Type B pancreatic cell (in vitro differentiated cells): ENCODE measurements around the gene TPM4. TPM values are rescaled to one million over a fixed set of nuclear protein-coding genes. Genes with fewer than 3 reads are reported as not detected.

Experiments used
- DNase-seq: peaks from one replicate; pipeline ENCODE4 v3.0.0; 2021; ENCODE audit warnings: mixed read lengths; ENCODE audit not compliant: unreplicated experiment; ENCODE audit errors: extremely low spot score
- H3K27ac Mint-ChIP-seq: 2 replicates; pipeline ENCODE4 v1.8.0; 2021; ENCODE audit warnings: mild to moderate bottlenecking, mixed read lengths
- H3K27me3 Mint-ChIP-seq: 2 replicates; pipeline ENCODE4 v1.8.0; 2021; ENCODE audit warnings: mixed read lengths
- H3K36me3 Mint-ChIP-seq: 2 replicates; pipeline ENCODE4 v1.8.0; 2021; ENCODE audit warnings: mixed read lengths
- H3K4me1 Mint-ChIP-seq: one replicate; pipeline ENCODE4 v1.8.0; 2021; ENCODE audit warnings: mixed read lengths; ENCODE audit not compliant: unreplicated experiment
- H3K4me3 Mint-ChIP-seq: 2 replicates; pipeline ENCODE4 v1.8.0; 2021; ENCODE audit warnings: mild to moderate bottlenecking, mixed read lengths
- H3K9me3 Mint-ChIP-seq: 2 replicates; pipeline ENCODE4 v1.8.0; 2021; ENCODE audit warnings: mixed read lengths
- total RNA-seq: library from RNA; stranded (reverse); gene quantifications from 2 replicates; pipeline ENCODE4 v1.2.1, GENCODE V29; 2021; ENCODE audit warnings: low replicate concordance
- TF ChIP-seq, protein P1 (sequence below): fragments of 200-600 bp; sonication (generic); conservative IDR thresholded peaks from 2 replicates; pipeline ENCODE4 v1.5.0; 2021; ENCODE audit warnings: antibody characterized with exemption, mild to moderate bottlenecking

TPM4 gene
- total RNA-seq, 1 donor from 2014 or later: 425 TPM

DNA sequence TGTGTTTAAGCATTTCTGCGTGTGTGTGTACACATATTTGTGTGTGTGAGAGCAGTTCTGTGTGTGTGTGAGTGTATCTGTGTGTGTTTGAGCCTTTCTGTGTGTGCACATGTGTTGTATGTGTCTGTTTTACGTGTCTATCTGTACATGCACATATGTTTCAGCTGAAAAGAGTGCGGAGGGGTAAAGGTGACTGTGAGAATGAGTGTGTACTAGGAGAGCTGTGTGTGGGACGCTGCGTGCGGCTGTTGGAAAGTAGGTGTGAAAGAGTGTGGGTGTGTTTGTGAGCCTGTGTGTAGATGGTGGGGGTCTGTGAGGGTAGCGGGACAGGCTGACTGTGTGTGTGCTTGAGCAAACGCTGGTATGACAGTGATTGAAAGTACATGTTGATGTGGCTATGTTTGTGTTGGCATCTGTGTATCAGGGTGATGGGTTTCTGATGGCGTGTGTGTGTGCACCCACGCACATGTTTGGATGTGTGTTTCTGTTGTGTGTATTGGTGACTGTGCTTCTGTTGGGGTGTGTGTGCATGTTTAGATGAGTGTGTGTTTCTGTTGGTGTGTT, 7.5 kb upstream of the TPM4 start:
- Mint-ChIP-seq H3K4me3 (no peak overlapping the region), H3K4me1 (peaks cover 21% of the 10 kb centered on the region), H3K27me3 (no peaks in the 10 kb centered on the region), H3K27ac (no peak overlapping the region), H3K9me3 (no peaks in the 10 kb centered on the region), H3K36me3 (no peaks in the 10 kb centered on the region)
- no peak for DNase-seq
- TF ChIP-seq, protein P1, sequence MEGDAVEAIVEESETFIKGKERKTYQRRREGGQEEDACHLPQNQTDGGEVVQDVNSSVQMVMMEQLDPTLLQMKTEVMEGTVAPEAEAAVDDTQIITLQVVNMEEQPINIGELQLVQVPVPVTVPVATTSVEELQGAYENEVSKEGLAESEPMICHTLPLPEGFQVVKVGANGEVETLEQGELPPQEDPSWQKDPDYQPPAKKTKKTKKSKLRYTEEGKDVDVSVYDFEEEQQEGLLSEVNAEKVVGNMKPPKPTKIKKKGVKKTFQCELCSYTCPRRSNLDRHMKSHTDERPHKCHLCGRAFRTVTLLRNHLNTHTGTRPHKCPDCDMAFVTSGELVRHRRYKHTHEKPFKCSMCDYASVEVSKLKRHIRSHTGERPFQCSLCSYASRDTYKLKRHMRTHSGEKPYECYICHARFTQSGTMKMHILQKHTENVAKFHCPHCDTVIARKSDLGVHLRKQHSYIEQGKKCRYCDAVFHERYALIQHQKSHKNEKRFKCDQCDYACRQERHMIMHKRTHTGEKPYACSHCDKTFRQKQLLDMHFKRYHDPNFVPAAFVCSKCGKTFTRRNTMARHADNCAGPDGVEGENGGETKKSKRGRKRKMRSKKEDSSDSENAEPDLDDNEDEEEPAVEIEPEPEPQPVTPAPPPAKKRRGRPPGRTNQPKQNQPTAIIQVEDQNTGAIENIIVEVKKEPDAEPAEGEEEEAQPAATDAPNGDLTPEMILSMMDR: no peak

DNA sequence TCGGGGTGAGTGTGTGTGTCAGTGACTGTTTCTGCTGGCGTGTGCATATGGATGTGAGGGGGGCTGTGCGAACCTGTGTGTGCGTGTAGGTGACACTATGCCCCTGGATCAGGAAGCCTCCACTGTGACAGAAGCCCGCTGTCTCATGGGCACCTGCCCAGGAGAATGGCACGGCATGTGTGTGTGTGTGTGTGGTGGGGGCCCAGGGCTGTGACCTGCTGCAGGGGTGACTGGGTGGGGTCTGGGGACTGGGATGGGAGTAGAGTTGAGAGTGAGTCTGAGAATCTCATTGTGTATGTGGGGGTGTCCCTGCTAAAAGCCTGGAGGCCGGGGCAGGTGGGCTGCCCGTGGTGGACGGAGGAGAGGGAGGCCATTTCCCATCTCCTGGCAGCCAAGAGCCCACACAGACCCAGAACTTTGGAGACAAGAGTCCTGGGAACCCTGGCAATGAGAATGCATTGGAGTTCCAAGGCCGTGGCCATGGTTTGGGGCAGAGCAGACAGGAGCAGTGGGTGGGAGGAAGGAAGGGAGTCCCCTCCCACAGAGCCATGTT, 6.4 kb upstream of the TPM4 start:
- H3K27me3 Mint-ChIP-seq: no peaks in the 10 kb centered on the region

DNA sequence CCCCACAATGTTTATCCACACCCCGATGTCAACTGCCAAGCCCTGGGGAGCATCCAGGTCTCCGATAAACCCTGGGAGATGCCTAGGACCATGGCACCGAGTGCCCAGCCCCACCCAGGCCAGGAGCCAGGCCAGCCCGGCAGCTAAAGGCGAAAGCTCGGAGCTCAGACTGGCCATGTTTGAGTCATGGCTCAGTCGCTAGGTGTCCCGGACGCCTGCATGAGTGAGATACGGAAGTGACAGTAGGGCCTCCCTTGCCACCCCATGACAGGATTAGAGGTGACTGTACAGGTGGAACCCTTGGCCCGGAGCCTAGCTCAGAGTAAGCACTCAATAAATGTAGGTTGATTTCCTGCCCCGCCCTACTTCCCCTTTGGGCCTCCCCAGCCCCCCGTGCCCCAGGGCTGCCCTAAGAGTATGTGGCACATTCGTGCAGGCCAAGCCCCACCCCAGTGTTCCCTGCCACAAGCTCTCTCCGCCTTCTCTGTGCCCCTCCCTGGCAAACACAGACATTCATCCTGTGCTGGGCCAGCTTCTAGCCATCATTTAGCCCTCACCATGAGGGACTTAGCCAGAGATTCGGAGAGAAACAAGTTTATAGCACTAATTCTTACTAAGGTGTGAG, 5.8 kb upstream of the TPM4 start:
- TF ChIP-seq, protein P1: no peak
- H3K9me3 Mint-ChIP-seq: no peaks in the 10 kb centered on the region
- H3K27me3 Mint-ChIP-seq: no peaks in the 10 kb centered on the region
- H3K27ac Mint-ChIP-seq: no peak overlapping the region
- H3K36me3 Mint-ChIP-seq: no peaks in the 10 kb centered on the region
- peaks cover 31% of the 10 kb centered on the region for H3K4me1 Mint-ChIP-seq
- no peak for DNase-seq
- H3K4me3 Mint-ChIP-seq: no peak overlapping the region

More for the DNA sequence above, 6.4 kb upstream of the TPM4 start:
- peaks cover 26% of the 10 kb centered on the region for H3K4me1 Mint-ChIP-seq
- no peak overlapping the region for H3K27ac Mint-ChIP-seq
- H3K36me3 Mint-ChIP-seq: no peaks in the 10 kb centered on the region
- H3K9me3 Mint-ChIP-seq: no peaks in the 10 kb centered on the region
- no peak for DNase-seq
- no peak overlapping the region for H3K4me3 Mint-ChIP-seq
- TF ChIP-seq, protein P1: no peak

DNA sequence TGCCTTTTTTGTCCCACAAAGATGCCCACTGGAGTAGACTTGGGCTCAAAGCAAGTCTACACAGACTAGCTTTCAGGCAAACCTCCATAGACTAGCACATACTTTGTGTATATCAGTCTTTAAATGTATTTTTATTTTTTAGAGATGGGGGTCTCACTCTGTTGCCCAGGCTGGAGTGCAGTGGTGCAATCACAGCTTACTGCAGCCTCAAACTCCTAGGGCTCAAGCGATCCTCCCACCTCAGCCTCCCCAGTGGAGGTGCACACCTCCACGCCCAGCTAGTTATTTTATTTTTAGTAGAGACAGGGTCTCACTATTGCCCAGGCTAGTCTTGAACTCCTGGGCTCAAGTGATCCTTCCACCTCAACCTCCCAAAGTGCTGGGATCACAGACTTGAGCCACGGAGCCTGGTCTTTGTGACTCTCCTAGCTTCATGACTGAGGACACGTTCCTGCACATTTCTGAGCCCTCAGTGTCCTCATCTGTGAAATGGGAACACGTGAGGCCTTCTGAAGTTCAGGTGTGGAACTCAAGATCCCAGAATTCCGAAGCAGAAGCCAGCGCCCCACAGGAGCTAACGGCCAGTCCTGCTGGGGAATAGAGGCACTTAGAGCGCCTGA, 5.1 kb upstream of the TPM4 start:
- TF ChIP-seq, protein P1: no peak
- Mint-ChIP-seq H3K9me3 (no peaks in the 10 kb centered on the region), H3K27me3 (no peaks in the 10 kb centered on the region), H3K4me3 (no peak overlapping the region), H3K4me1 (peaks cover 30% of the 10 kb centered on the region), H3K27ac (no peak overlapping the region), H3K36me3 (no peaks in the 10 kb centered on the region)
- no peak for DNase-seq

DNA sequence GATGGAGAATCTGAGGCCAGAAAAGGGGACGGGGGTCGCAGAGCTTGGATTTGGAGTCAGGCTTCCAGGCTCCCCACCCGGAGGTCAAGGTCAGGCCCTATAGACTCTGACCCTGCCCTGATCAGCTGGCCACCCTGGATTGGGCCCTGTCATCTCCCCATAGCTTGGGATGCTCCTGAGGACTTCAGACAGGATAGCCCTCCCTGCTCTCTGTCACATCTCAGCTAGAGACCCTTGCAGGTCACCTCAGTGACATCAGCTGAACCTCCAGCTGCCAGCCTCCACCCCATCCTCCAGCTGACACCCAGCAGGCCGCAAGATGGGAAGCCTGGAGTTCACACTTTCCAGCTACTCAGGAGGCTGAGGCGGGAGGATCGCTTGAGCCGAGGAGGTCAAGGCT, 2.8 kb upstream of the TPM4 start:
- Mint-ChIP-seq H3K4me3 (peak overlapping the region; percentile 67), H3K9me3 (no peaks in the 10 kb centered on the region), H3K36me3 (peaks cover 6% of the 10 kb centered on the region), H3K27ac (peak overlapping the region; percentile 96), H3K27me3 (no peaks in the 10 kb centered on the region), H3K4me1 (peaks cover 31% of the 10 kb centered on the region)
- DNase-seq: no peak
- TF ChIP-seq, protein P1: no peak
